HG03095 (cell line): ENCODE results near the gene OBP2A.

Experiments used
- ATAC-seq: cut with Tn5 transposase; IDR thresholded peaks from one replicate; pipeline ENCODE4 v1.9.1; 2021; ENCODE audit warnings: moderate library complexity; ENCODE audit not compliant: unreplicated experiment

The OBP2A gene

DNA sequence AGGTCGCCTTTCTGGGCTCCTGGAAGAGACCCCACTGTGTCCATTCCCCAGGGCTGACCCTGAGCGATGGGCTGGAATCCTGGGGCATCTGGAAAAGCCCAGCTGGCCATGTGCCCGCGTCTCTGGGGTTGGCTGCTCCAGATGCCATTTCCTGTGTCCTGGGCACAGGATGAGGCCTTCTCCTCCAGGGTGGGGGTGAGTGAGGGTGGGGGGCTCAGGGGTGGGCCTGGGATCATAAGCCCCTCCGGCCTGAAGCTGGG lies 46.3 kb downstream of the OBP2A start:
- no peak for ATAC-seq

- no peak for ATAC-seq
These were observed 46.7 kb downstream of the OBP2A start for GRCh38 chr9:135592625-135593024.

- ATAC-seq = no peak
These were observed 50.3 kb downstream of the OBP2A start for GRCh38 chr9:135596211-135596610.
